SU-DHL-6 (cell line): Measurements from ENCODE around the gene GRM8.

ENCODE experiments used
- H2AFZ ChIP-seq: fragments of 200-600 bp; sonication (generic); 2 replicates; pipeline ENCODE4 v1.6.1; 2014; ENCODE audit warnings: low read depth, mild to moderate bottlenecking, moderate library complexity, mixed read lengths, antibody characterized with exemption, low read length; ENCODE audit not compliant: severe bottlenecking
- H3F3A ChIP-seq: fragments of 200-600 bp; shearing (Covaris generic); 2 replicates; pipeline ENCODE4 v1.6.0; 2016; ENCODE audit warnings: antibody characterized with exemption, mild to moderate bottlenecking; ENCODE audit not compliant: insufficient read depth
- H3K27ac ChIP-seq: fragments of 200-600 bp; sonication (generic); 2 replicates; pipeline ENCODE4 v1.5.1; 2016; ENCODE audit warnings: low read depth, mild to moderate bottlenecking, low read length, moderate library complexity, mixed read lengths
- H3K27me3 ChIP-seq: fragments of 200-600 bp; sonication (generic), shearing (Covaris generic); 2 replicates; pipeline ENCODE4 v1.6.0; 2014; ENCODE audit warnings: mild to moderate bottlenecking, low read length
- H3K36me3 ChIP-seq: fragments of 200-600 bp; sonication (generic); 2 replicates; pipeline ENCODE4 v1.6.1; 2014; ENCODE audit warnings: mild to moderate bottlenecking, low read length, mixed read lengths
- H3K4me2 ChIP-seq: fragments of 300-600, 200-600 bp; shearing (Covaris generic), sonication (generic); 2 replicates; pipeline ENCODE4 v1.6.0; 2014; ENCODE audit warnings: low read length, low read depth, mild to moderate bottlenecking; ENCODE audit not compliant: poor library complexity, severe bottlenecking
- H3K4me3 ChIP-seq: fragments of 200-600 bp; sonication (generic); 2 replicates; pipeline ENCODE4 v1.5.1; 2014; ENCODE audit warnings: antibody characterized with exemption, low read length, mild to moderate bottlenecking, mixed read lengths; ENCODE audit not compliant: insufficient read depth, poor library complexity, severe bottlenecking
- H3K79me2 ChIP-seq: fragments of 200-600 bp; sonication (generic); 2 replicates; pipeline ENCODE4 v1.6.1; 2014; ENCODE audit warnings: mild to moderate bottlenecking, low read length, moderate library complexity; ENCODE audit not compliant: insufficient read depth
- H3K9ac ChIP-seq: fragments of 200-600 bp; sonication (generic); 2 replicates; pipeline ENCODE4 v1.7.0; 2014; ENCODE audit warnings: mild to moderate bottlenecking, low read length
- H3K9me2 ChIP-seq: fragments of 200-600 bp; sonication (generic); replicated peaks from 2 replicates; pipeline ENCODE4 v1.6.1; 2014; ENCODE audit warnings: low read length; ENCODE audit not compliant: insufficient read depth
- H3K9me3 ChIP-seq: fragments of 200-600 bp; sonication (generic); 2 replicates; pipeline ENCODE4 v1.6.1; 2014; ENCODE audit warnings: low read length, mixed read lengths; ENCODE audit not compliant: insufficient read depth
- H4K20me1 ChIP-seq: fragments of 200-600 bp; sonication (generic); 2 replicates; pipeline ENCODE4 v1.6.1; 2014; ENCODE audit warnings: low read depth, mild to moderate bottlenecking, antibody characterized with exemption, low read length, moderate library complexity, mixed read lengths
- CTCF ChIP-seq: fragments of 200-600 bp; sonication (generic); IDR thresholded peaks from one replicate; pipeline ENCODE4 v1.5.1; 2017; ENCODE audit warnings: antibody characterized with exemption, mild to moderate bottlenecking, low read length, moderate library complexity; ENCODE audit not compliant: insufficient read depth, poor library complexity, severe bottlenecking
- EZH2phosphoT487 ChIP-seq: fragments of 200-600 bp; sonication (generic), shearing (Covaris generic); conservative IDR thresholded peaks from 2 replicates; pipeline ENCODE4 v1.6.1; 2018; ENCODE audit warnings: mild to moderate bottlenecking, antibody characterized with exemption, low read length, moderate library complexity, mixed read lengths

GRM8 gene

DNA sequence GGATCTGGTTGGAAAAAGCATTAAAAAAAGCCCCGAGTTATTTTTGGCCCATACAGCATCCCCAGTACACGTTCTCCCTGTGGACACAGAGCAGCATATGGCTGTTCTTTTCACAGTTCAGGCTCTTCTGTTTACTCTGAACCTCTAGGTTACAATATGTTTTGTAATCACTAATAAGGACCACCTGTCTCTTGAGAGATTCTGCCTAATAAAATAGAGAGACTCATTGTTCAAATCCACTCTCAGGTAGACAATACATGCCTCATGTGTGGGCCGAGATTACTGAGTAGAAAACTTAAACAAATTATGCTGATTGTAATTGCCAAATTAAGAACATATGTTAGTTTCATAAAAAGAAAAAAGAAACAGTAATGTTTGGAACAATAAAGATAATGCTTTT, 647.7 kb downstream of the GRM8 start:
- no peak overlapping the region for H3K27ac ChIP-seq
- TF ChIP-seq EZH2phosphoT487 (no peak), CTCF (no peak)
- H3K9me2 ChIP-seq = no peaks in the 10 kb centered on the region
- no peak overlapping the region for H2AFZ ChIP-seq
- no peaks in the 10 kb centered on the region for H3F3A ChIP-seq
- H3K27me3 ChIP-seq = no peaks in the 10 kb centered on the region
- no peaks in the 10 kb centered on the region for H3K79me2 ChIP-seq
- H3K9me3 ChIP-seq = no peaks in the 10 kb centered on the region
- H3K4me2 ChIP-seq = no peak overlapping the region
- no peak overlapping the region for H3K4me3 ChIP-seq
- H3K36me3 ChIP-seq = no peaks in the 10 kb centered on the region
- no peak overlapping the region for H3K9ac ChIP-seq
- H4K20me1 ChIP-seq = no peaks in the 10 kb centered on the region

DNA sequence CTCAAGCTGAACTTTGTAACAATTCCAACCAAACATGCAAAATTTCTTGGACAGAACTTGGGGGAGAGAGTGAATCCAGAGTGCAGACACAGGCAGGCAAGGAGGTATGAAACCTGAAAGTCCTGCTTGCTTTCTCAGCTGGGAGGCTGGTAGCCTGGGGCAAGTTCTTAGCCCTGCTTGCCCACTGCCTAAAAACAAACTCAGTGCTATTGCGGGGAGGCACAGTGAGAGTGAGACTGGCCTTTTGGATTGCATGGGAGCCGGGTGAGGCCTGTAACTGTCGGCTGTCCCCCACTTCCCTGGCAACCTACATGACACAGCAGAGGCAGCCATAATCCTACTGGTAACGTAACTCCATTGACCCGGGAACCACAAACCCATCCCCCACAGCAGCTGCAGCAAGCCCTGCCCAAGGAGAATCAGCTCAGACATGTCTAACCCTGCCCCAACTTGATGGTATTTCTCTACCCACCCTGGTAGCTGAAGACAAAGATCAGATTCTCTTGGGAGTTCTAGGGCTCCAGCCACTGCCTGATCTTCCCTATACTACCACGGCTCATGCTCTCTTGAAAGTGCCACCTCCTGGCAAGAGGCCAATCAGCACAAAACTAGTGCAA, 663.6 kb downstream of the GRM8 start:
- H3K36me3 ChIP-seq = no peaks in the 10 kb centered on the region; the same call in 1 of the 2 replicates
- no peak overlapping the region for H3K27ac ChIP-seq
- no peak overlapping the region for H2AFZ ChIP-seq
- no peaks in the 10 kb centered on the region for H4K20me1 ChIP-seq
- no peaks in the 10 kb centered on the region for H3K27me3 ChIP-seq
- no peaks in the 10 kb centered on the region for H3K9me3 ChIP-seq
- no peaks in the 10 kb centered on the region for H3K9me2 ChIP-seq
- no peaks in the 10 kb centered on the region for H3K79me2 ChIP-seq
- no peaks in the 10 kb centered on the region for H3F3A ChIP-seq
- TF ChIP-seq EZH2phosphoT487 (no peak), CTCF (no peak)
- no peak overlapping the region for H3K9ac ChIP-seq
- no peak overlapping the region for H3K4me2 ChIP-seq
- no peak overlapping the region for H3K4me3 ChIP-seq

GRCh38 chr7:126578338-126578737, 674.4 kb downstream of the GRM8 start:
- Histone ChIP-seq H3K9me2 (no peaks in the 10 kb centered on the region), H3K4me3 (no peak overlapping the region), H3K9me3 (no peaks in the 10 kb centered on the region), H2AFZ (no peak overlapping the region), H3K27me3 (no peaks in the 10 kb centered on the region), H3K4me2 (no peak overlapping the region), H3K36me3 (no peaks in the 10 kb centered on the region), H3F3A (no peaks in the 10 kb centered on the region), H3K9ac (no peak overlapping the region), H4K20me1 (no peaks in the 10 kb centered on the region), H3K27ac (no peak overlapping the region), H3K79me2 (no peaks in the 10 kb centered on the region)
- TF ChIP-seq EZH2phosphoT487 = no peak
- no peak for TF ChIP-seq CTCF
